ENCODE results near the gene BCORL1. TPM values are rescaled to one million over a fixed set of nuclear protein-coding genes. Genes with fewer than 3 reads are reported as not detected.

The BCORL1 gene
- total and polyA plus RNA-seq, 2 of the 4 experiments (the other 2 are of a cell fraction): 0.54 to 1.6 TPM

- Histone ChIP-seq H2AK9ac (replicated peaks; ENCODE audit: low read depth, low read length, poor library complexity) (no peak overlapping the region), H3K27me3 (ENCODE audit: control insufficient read depth, insufficient read depth, low read length) (peaks cover 46% of the 10 kb centered on the region), H3K14ac (replicated peaks; ENCODE audit: low read depth, low read length) (no peak overlapping the region), H3K79me1 (ENCODE audit: low read depth in 1 of 2, low read length in 2 of 2) (peaks cover 0 to 4% of the 10 kb centered on the region in 2 experiments; a peak in 1 of 4 replicates), H4K91ac (ENCODE audit: insufficient read depth, low read depth, low read length) (no peak overlapping the region), H3K23ac (ENCODE audit: low read depth, low read length) (no peak overlapping the region), H2AFZ (replicated peaks; ENCODE audit: low read length, poor library complexity) (no peak overlapping the region), H4K20me1 (ENCODE audit: insufficient read depth, low read length) (no peaks in the 10 kb centered on the region), H3K18ac (ENCODE audit: low read depth, low read length) (no peak overlapping the region), H2AK5ac (ENCODE audit: low read depth, low read length) (no peak overlapping the region), H3K9me1 (ENCODE audit: insufficient read depth, low read length) (no peaks in the 10 kb centered on the region), H4K8ac (ENCODE audit: low read depth in 2 of 2, low read length in 2 of 2) (no peak overlapping the region), H2BK15ac (ENCODE audit: low read depth, low read length) (no peak overlapping the region), H3K4me3 (ENCODE audit: insufficient read depth, low read depth, low read length) (no peak overlapping the region), H2BK20ac (ENCODE audit: low read depth, low read length) (no peak overlapping the region), H3K4ac (ENCODE audit: low read depth, low read length) (no peak overlapping the region), H3K4me2 (ENCODE audit: low read depth, low read length) (no peak overlapping the region), H2BK5ac (ENCODE audit: low read depth, low read length, poor library complexity, severe bottlenecking) (no peak overlapping the region), H3K4me1 (ENCODE audit: control insufficient read depth, insufficient read depth, low read length) (no peaks in the 10 kb centered on the region), H3K9me3 (ENCODE audit: control insufficient read depth, insufficient read depth, low read length) (no peaks in the 10 kb centered on the region), H3K36me3 (ENCODE audit: control insufficient read depth, insufficient read depth, low read length) (0 out of 2 replicates have a peak, but pooled peaks cover under 1% of the 10 kb centered on the region), H2BK120ac (ENCODE audit: low read depth, low read length) (no peak overlapping the region), H3K9ac (ENCODE audit: low read depth, low read length) (no peak overlapping the region), H4K5ac (ENCODE audit: low read depth, low read length) (no peak overlapping the region), H3K56ac (ENCODE audit: extremely low read depth, insufficient read depth, low read length) (no peak overlapping the region), H3K27ac (ENCODE audit: insufficient read depth, low read length) (no peak overlapping the region)
- ChIA-PET CTCF (no interaction called here), POLR2A (ENCODE audit: unreplicated experiment) (no interaction called here)
- no peak for ATAC-seq (ENCODE audit: low read depth)
- BruUV-seq (replicated peaks): no TSS peak
- no peak for TF ChIP-seq MAZ (IDR thresholded peaks at IDR 0.05; ENCODE audit: borderline replicate concordance, low read depth, low read length)
- TF ChIP-seq USF2 (IDR thresholded peaks at IDR 0.05; ENCODE audit: low read depth, low read length): no peak
- dilution Hi-C loops (cut with HindIII; ENCODE audit: low sequenced_read_pairs, unreplicated experiment) (no loop called here), in situ Hi-C loops (cut with MboI; ENCODE audit: low sequenced_read_pairs) (no loop called here), intact Hi-C loops (cut with micrococcal nuclease) (no loop called here)
- no peak for DNase-seq
- WGBS, 2 experiments (ENCODE audit: extremely low coverage in 2 of 2, insufficient read length in 1 of 2): 45% methylated on average over 2 of the region's 10 CpGs; no CpG with 5 or more reads in 1 of the 2 experiments
Measured at GRCh38 chrX:129934461-129934860, 48.0 kb upstream of the BCORL1 start.

Measured in IMR-90 (cell line).